Measurements from ENCODE around the gene KDM6B. TPM values are rescaled to one million over a fixed set of nuclear protein-coding genes. Genes with fewer than 3 reads are reported as not detected.
"Not testable (repeated sequence)": the region's sequence is repeated elsewhere in the genome, so short reads cannot be mapped to it uniquely, and the experiment has no call there.

Gene KDM6B
- total RNA-seq, 1 experiment from 2014 or later = 5.3 TPM

DNA sequence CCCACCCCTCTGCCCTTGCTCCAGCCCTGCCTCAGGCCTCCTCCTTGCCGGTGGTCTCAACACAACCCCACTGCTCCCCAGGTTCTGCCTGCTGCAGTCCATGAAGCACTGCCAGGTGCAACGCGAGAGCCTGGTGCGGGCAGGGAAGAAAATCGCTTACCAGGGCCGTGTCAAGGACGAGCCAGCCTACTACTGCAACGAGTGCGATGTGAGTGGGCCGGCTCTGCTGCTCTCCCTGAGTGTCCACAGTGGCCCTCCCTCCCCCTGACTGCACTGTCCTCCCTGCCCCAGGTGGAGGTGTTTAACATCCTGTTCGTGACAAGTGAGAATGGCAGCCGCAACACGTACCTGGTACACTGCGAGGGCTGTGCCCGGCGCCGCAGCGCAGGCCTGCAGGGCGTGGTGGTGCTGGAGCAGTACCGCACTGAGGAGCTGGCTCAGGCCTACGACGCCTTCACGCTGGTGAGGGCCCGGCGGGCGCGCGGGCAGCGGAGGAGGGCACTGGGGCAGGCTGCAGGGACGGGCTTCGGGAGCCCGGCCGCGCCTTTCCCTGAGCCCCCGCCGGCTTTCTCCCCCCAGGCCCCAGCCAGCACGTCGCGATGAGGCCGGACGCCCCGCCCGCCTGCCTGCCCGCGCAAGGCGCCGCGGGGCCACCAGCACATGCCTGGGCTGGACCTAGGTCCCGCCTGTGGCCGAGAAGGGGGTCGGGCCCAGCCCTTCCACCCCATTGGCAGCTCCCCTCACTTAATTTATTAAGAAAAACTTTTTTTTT lies 19.1 kb downstream of the KDM6B start:
- no peak for DNase-seq (ENCODE audit: low spot score)

DNA sequence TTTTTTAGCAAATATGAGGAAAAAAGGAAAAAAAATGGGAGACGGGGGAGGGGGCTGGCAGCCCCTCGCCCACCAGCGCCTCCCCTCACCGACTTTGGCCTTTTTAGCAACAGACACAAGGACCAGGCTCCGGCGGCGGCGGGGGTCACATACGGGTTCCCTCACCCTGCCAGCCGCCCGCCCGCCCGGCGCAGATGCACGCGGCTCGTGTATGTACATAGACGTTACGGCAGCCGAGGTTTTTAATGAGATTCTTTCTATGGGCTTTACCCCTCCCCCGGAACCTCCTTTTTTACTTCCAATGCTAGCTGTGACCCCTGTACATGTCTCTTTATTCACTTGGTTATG lies 19.6 kb downstream of the KDM6B start:
- DNase-seq (ENCODE audit: low spot score) = no peak

DNA sequence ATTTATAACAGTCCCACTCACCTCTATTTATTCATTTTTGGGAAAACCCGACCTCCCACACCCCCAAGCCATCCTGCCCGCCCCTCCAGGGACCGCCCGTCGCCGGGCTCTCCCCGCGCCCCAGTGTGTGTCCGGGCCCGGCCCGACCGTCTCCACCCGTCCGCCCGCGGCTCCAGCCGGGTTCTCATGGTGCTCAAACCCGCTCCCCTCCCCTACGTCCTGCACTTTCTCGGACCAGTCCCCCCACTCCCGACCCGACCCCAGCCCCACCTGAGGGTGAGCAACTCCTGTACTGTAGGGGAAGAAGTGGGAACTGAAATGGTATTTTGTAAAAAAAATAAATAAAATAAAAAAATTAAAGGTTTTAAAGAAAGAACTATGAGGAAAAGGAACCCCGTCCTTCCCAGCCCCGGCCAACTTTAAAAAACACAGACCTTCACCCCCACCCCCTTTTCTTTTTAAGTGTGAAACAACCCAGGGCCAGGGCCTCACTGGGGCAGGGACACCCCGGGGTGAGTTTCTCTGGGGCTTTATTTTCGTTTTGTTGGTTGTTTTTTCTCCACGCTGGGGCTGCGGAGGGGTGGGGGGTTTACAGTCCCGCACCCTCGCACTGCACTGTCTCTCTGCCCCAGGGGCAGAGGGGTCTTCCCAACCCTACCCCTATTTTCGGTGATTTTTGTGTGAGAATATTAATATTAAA lies 20.2 kb downstream of the KDM6B start:
- no peak for DNase-seq (ENCODE audit: low spot score)

DNA sequence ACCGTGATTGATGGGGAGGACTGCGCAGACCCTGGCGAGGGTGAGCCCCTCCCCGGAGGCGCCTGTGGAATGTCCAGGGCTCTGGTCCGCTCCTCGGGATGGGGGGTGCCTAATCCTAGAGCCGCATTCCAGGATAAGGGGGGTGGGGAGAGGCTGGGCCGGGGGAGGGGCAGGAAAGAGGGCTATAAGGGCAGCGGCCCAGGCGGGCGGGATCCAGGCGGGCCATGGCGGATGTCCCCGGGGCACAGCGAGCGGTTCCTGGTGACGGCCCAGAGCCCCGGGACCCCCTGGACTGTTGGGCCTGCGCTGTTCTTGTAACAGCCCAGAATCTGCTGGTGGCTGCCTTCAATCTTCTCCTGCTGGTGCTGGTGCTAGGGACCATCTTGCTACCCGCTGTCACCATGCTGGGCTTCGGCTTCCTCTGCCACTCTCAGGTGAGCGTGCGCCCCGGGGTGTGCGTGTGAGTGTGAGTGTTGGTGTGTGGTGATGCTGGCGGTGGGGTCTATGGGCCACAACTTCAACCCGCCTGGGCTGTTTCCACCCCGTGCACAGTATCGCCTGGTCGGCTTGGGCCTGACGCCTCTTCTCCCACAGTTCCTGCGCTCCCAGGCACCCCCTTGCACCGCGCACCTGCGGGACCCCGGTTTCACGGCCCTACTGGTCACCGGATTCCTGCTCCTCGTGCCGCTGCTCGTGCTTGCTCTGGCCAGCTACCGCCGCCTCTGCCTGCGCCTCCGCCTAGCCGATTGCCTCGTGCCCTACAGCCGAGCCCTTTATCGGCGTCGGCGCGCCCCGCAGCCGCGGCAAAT lies 21.0 kb downstream of the KDM6B start, which contains the start of gene TMEM88:
TMEM88 (plus strand) TSS at position 216 of the 809 bp plus-strand sequence; CDS start at position 225, 9 bp downstream.
- DNase-seq (ENCODE audit: low spot score) = no peak

DNA sequence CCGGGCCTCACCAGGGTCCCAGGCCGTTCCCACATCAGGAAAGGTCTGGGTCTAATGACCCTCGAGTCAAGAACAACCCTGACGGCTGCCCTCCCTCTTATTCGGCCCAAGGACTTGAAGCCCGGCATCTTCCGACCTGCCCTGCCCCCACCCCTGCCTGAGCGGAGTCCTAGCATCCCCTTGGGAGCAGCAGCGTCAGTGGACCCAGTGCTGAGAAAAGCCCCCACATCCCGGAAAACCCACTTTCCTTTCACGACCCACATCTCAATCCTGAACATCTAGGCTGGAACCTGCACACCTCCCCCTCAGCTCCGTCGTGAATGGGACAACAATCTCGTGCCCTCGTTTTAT lies 21.6 kb downstream of the KDM6B start:
- no peak for DNase-seq (ENCODE audit: low spot score)

DNA sequence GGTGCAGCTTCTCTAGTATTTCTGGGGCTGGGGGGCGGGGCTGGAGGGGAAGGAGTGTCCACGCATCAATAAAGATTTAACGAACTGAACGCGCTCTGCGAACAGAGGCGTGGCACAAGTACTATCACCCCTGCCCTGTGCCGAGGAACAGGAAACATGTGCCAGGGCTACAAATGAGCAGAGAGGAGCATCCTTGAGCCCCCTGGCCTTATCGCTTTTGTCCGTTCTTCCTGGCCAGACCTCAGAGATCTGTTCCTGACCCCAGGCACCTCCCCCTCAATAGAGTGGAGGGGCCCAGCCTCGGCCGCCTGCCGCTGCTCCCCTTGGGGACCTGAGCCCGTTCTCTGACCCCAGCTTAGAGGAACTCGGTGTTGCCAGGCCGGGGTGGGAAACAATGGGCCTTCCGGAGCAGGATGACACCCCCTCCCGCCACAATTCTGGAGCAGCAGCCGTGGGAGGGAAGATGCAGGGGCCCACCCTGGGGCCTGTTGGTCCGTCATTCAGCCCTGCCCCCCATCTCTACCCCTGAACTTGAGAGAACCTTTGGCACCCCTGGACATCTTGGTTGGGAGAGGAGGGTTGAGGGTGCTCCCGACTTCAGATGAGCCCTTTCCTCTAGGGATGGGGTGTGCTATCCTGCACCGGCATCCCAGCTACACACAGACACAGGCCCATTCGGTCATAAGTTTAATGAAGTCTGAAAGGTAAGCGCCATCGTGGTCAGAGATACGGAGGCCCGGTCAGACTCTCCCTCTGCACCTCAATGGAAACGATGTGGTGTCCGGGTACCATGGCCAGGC lies 22.2 kb downstream of the KDM6B start:
- DNase-seq (ENCODE audit: low spot score) = peak; percentile 29

DNA sequence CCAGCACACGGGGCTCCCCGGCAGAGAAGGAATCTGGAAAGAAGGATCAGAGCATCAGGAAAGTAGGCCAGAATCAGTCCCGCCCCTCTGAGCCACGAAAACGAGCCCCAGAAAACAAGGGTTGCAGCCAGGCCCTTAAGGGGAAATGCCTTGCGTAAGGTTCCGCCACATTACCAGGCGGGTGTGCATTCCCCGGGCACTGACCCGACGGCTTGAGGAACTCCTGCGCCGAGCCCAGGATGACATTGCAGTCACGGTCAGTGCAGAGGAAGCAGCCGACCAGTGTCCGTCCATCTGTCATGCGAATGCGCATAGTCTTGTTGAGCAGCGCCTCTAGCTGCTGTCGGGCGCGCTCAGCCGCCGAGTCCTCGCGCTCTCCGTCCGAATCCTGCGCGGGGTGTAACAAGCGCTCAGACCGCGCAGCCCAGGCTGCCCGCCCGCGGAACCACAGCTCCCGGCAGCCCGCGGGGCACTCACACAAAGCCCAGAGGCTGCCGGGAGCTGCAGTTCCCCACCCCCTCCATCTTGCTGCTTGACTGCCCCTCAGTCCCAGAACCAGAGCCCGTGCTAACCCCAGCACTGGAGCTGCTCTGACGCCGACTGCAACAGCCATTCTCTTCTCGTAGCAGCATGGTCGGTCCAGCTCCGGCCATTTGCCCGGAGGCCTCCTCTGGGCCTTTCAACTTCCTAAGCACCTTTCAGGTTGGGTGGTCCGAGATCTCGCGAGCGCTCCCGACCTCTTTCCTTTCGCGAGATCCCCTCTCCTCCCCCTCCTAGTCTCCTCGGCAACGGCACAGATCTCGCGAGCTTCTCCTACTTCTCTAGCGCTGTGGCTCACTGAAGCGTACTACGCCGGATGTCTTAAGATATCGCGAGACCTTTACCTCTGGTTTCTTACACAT lies 23.0 kb downstream of the KDM6B start, which contains the start of gene NAA38:
NAA38 (minus strand) TSS at position 749 of the 902 bp plus-strand sequence; CDS start at position 653, 96 bp downstream.
- DNase-seq (ENCODE audit: low spot score) = peak; percentile 93

DNA sequence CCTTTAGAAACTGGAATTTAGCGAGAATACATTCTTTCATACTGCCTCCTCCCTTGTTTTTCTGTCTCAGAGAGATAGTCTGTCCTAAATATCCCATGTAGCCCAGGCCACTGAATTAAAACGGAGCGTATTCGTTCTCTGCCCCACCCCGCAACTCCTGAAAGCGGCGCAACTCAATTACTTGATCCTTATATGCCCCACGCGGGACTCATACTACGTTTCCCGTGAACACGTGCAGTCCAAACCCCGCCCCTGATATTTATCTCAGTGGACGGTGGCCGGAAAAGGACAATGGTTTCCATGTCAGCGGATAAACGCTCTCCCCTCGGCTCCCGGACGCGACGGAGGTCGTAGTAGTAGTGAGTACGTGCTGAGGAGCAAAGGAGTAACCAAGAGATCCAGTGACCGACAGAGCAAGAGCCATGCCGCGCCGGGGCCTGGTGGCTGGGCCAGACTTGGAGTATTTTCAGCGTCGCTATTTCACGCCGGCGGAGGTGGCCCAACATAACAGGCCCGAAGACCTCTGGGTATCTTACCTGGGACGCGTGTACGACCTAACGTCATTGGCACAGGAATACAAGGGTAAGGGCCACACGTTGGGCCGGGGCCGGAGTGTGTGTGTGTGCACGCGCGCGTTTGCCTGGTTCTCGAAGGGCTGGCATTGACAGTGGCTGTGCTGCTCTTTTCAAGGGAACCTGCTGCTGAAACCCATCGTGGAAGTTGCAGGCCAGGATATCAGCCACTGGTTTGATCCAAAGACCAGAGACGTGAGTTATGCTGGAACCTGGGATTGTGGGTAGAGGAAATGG lies 23.9 kb downstream of the KDM6B start, which contains the start of gene CYB5D1:
CYB5D1 (plus strand) TSS at position 291 of the 809 bp plus-strand sequence; CDS start at position 423, 132 bp downstream.
- peak; percentile 87 for DNase-seq (ENCODE audit: low spot score)

DNA sequence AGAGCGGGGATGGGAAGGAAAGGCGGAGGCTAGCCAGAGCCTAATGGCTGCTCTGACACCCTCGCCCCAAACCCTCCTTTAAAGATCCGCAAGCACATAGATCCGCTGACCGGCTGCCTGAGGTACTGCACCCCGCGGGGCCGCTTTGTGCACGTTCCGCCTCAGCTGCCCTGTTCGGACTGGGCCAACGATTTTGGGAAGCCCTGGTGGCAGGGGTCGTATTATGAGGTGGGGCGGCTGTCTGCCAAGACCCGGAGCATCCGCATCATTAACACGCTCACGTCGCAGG lies 24.4 kb downstream of the KDM6B start:
- DNase-seq (ENCODE audit: low spot score) = no peak

DNA sequence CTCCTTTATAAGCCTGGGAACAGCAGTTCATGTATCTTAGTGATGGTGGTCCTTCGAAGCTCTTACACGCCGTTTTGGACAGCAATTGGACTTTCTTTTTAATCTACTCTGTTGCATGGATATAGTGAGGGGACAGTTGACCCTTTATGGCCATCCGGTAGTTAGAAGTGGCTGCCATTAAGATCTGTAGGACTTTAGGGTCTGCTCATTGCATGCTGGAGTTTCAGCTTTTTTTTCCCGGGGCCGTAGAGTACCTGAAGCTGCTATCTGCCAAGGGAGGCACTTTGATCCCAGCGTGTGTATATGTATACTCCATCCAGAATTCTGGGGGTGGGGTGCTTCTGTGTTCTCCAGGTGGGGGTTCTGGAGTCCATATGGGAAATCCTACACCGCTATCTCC lies 25.0 kb downstream of the KDM6B start:
- DNase-seq (ENCODE audit: low spot score) = no peak

DNA sequence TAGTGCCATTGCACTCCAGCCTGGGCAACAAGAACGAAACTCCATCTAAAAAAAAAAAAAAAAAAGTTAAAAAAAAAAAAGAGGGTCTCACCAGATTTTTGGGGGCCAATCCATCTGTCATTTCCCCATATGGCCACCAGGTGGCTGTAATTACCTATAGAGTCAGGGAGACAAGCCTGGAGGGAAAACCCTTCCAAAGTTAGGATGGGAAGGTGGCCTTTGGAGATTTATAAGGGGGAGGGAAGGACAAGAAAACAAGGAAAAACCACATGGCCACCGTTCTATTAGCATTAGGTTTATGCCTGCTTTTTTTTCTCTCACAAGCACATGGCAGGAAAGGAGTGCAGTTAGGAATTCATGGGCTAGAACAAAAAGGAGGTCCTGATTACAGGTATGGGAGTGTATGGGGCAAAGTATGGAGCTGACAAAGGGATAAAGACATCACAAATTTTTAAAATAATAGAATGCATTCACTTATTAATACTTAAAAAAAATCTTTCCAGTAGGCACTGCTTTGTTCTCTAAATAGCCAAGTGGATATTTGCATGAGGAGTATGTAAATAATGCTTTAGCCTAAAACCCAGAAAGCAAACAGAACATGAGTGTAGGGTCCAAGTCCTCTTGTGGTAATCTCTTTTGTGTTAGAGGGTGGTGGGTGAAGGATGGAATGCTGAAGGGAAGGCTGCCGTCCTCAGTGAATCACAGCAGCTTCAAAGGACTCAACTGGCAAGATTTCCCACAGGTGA lies 28.8 kb downstream of the KDM6B start:
- peak; percentile 50 for DNase-seq (ENCODE audit: low spot score)

DNA sequence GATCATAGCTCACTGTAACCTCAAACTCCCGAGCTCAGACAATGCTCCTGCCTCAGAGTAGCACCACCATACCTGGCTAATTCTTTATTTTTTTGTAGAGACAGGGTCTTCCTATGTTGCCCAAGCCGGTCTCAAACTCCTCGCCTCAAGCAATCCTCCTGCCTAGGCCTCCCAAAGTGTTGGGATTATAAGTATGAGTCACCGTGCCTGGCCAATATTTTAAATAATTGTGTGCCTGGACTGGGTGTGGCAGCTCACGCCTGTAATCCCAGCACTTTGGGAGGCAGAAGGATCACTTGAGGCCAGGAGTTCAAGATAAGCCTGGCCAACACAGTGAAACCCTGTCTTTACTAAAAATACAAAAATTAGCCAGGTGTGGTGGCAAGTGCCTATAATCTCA lies 30.4 kb downstream of the KDM6B start:
- DNase-seq (ENCODE audit: low spot score) = not testable (repeated sequence)

DNA sequence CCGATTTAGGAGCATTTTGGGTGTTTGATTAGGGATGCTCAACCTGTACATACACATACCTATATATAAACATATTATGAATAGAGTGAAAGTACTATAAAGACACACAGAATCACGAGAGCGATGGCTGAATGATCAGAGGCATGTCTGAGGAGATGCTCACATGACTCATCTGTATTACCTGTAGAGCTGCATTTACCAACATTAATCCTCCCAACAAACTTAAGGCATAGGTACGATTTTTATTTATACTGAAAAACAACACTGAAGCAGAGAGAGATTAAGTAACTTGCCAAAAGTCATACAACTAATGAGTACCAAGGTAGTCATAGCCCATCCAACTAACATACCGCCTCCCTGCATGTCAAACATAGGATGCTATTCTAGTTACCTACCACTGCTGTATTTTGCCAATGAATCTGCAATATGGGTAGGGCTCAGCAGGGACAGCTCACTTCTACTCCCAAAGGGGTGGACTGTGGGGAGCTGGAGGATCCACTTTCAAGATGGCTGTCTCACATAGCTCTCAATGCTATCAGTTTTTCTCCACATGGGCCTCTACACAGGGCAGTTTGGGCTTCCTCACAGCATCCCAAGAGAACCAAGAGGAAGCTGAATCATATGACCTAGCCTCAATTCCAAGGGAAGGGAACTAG lies 31.1 kb downstream of the KDM6B start:
- no peak for DNase-seq (ENCODE audit: low spot score)

DNA sequence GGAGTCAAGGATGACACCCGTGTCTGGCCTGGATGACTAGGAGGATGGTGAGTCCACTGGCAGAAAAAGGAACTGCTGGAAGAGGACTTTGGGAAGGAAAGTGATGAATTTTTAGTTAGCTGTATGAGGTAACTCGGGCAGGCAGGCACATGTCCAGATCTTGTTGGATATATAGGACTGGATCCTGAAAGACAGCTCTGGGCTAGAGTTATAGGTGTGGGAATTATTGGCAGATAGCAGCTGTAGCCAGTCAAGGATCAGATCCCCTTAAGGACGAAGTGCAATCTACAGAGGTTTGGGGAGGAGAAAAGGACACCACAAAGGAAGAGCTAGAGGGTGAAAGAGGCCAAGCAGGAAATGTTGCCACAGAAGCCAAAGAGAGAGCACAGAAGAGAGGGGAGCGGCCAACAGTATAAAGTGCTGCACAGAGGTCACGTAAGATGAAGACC lies 33.9 kb downstream of the KDM6B start:
- DNase-seq (ENCODE audit: low spot score) = no peak

DNA sequence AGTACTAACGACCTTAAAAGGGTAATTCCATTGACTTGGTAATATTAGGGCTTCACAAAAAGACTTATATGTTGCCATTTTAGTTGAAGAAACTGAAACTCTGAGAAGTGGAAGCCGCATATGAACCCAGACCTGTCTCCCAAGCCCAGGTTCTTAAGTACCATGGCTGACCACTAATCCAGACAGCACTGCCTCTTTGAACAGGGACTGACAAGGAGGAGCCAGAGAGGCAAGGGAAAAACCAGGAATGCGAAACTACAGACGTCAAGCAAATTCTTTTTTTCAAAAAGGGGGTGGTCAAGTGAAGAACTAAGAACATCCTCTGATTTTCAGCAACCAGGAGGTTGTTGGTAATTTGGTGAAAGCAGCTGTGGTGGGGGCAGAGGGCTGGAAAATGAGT lies 39.0 kb downstream of the KDM6B start:
- no peak for DNase-seq (ENCODE audit: low spot score)

DNA sequence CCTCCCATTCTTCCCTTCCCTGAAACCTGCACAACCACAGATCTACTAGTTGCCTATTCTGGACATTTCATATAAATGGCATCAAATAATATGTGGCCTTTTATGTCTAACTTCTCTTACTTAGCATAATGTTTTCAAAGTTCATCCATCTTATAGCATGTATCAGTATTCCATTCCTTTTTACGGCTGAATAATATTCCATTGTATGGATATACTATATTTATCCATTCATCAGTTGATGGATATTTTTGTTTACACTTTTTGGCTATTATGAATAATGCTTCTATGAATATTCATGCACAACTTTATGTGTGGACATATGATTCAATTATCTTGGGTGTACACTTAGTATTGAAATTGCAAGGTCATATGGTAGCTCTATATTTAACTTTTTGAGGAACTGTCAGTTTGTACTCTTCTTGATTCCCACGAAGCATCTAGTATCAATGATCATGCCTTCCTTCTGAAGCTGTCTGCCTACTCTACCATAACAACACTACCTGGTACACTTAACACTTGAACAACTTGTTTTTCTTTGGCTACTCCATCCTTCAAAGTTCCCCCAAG lies 41.9 kb downstream of the KDM6B start:
- no peak for DNase-seq (ENCODE audit: low spot score)

DNA sequence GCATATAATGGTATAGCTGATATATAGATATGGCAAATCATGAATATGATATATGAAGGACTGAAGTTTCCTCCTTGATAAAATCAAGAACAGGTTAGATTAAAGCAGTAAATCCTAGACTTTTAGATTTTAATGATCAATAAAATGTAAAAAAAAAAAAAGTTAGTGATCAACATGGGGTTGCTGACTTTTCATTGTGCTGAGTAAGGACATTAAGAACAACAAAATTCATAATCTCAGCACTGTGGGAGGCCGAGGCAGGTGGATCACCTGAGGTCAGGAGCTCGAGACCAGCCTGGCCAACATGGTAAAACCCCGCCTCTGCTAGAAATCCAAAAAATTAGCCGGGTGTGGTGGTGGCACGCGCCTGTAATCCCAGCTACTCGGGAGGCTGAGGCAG lies 44.2 kb downstream of the KDM6B start:
- DNase-seq (ENCODE audit: low spot score) = no peak

Data from HT-29 (cell line).